ENCODE data around the gene R3HDML. TPM values are rescaled to one million over a fixed set of nuclear protein-coding genes. Genes with fewer than 3 reads are reported as not detected.

Gene R3HDML
- total and polyA plus RNA-seq, 2 of the 13 experiments (the other 11 are each of a cell fraction or from before 2014, with no cell fraction given): not detected

GRCh38 chr20:44288252-44288651 lies 48.6 kb upstream of the R3HDML start (continued):
- TF ChIP-seq, protein P1, sequence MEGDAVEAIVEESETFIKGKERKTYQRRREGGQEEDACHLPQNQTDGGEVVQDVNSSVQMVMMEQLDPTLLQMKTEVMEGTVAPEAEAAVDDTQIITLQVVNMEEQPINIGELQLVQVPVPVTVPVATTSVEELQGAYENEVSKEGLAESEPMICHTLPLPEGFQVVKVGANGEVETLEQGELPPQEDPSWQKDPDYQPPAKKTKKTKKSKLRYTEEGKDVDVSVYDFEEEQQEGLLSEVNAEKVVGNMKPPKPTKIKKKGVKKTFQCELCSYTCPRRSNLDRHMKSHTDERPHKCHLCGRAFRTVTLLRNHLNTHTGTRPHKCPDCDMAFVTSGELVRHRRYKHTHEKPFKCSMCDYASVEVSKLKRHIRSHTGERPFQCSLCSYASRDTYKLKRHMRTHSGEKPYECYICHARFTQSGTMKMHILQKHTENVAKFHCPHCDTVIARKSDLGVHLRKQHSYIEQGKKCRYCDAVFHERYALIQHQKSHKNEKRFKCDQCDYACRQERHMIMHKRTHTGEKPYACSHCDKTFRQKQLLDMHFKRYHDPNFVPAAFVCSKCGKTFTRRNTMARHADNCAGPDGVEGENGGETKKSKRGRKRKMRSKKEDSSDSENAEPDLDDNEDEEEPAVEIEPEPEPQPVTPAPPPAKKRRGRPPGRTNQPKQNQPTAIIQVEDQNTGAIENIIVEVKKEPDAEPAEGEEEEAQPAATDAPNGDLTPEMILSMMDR (CRISPR knock-in tag; IDR thresholded peaks at IDR 0.05): peak; percentile 34

GRCh38 chr20:44291754-44292153 lies 45.1 kb upstream of the R3HDML start:
- Histone ChIP-seq H4K20me1 (ENCODE audit: insufficient read depth, low read length) (no peaks in the 10 kb centered on the region), H3K27me3 (ENCODE audit: control insufficient read depth in 1 of 2, insufficient read depth in 2 of 2, low read length in 2 of 2) (no peaks in the 10 kb centered on the region), H3K36me3 (replicated peaks in 1 of 2; ENCODE audit: control insufficient read depth in 1 of 2, insufficient read depth in 2 of 2, low read length in 2 of 2) (no peaks in the 10 kb centered on the region), H3K27ac (ENCODE audit: extremely low read length, insufficient read depth, low read length) (no peak overlapping the region), H2AFZ (ENCODE audit: low read length) (no peak overlapping the region), H3K4me1 (ENCODE audit: insufficient read depth, low read length) (peaks cover 24% of the 10 kb centered on the region), H3K4me2 (ENCODE audit: low read depth, low read length) (no peak overlapping the region), H3K9ac (ENCODE audit: insufficient read depth, low read depth, low read length) (no peak overlapping the region), H3K79me2 (ENCODE audit: insufficient read depth, low read length) (no peaks in the 10 kb centered on the region), H3K4me3 (replicated peaks in 1 of 3; ENCODE audit: insufficient read depth in 1 of 3, low read depth in 2 of 3, low read length in 3 of 3) (no peak overlapping the region), H3K9me3 (ENCODE audit: low read length) (0 out of 2 replicates have a peak, but pooled peaks cover 4% of the 10 kb centered on the region)
- no TSS peak for BruUV-seq (replicated peaks)
- in situ Hi-C loops (cut with HindIII; ENCODE audit: extremely low pct_ligation_motif_present, low pct_unique_long_range_greater_than_20kb) (no loop called here), intact Hi-C loops (cut with micrococcal nuclease; ENCODE audit: unreplicated experiment) (no loop called here)
- POLR2A ChIA-PET: interaction anchor here (1.6 to 3.5 kb wide), 2 partner anchors 8 to 11 kb away, joined by 3 to 11 read pairs; no protein-coding TSS in a partner anchor
- 84% methylated on average over 7 of the region's 7 CpGs for WGBS (ENCODE audit: low lambda C conversion rate)
- CTCF ChIA-PET (ENCODE audit: low intra/inter-chr PET ratio, low total read pairs): no interaction called here
- DNase-seq (ENCODE audit: low spot score) (no peak), ATAC-seq (no peak), FAIRE-seq (no peak)
- TF ChIP-seq ZNF143 (CRISPR knock-in tag; IDR thresholded peaks at IDR 0.05) (peak; percentile 81), THAP11 (CRISPR knock-in tag; IDR thresholded peaks at IDR 0.05) (peak; percentile 85), NFYB (CRISPR knock-in tag; IDR thresholded peaks at IDR 0.05) (no peak)

DNA sequence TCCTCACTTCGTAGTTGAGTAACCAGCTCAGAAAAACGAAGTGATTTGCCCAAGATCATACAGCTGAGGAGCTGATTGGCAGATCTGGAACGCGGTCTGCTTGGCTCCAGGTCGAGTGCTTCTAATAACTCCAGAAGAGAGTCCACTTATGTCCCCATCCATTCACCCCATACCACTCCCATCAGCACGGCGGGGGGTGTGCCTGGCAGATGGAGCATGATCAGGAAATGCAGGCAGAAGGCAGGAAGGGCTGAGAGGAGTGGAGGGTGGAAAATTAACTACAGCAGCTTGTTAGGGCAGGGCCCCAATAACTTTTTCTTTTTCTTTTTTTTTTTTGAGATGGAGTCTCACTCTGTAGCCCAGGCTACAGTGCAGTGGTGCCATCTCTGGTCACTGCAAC lies 40.8 kb upstream of the R3HDML start:
- FAIRE-seq (no peak), DNase-seq (ENCODE audit: low spot score) (no peak), ATAC-seq (no peak)
- BruUV-seq (replicated peaks): no TSS peak
- Histone ChIP-seq H3K27ac (ENCODE audit: extremely low read length, insufficient read depth, low read length) (no peak overlapping the region), H3K4me2 (ENCODE audit: low read depth, low read length) (no peak overlapping the region), H3K79me2 (ENCODE audit: insufficient read depth, low read length) (no peaks in the 10 kb centered on the region), H3K9ac (ENCODE audit: insufficient read depth, low read depth, low read length) (no peak overlapping the region), H2AFZ (ENCODE audit: low read length) (no peak overlapping the region), H3K9me3 (ENCODE audit: low read length) (no peaks in the 10 kb centered on the region), H3K27me3 (ENCODE audit: control insufficient read depth in 1 of 2, insufficient read depth in 2 of 2, low read length in 2 of 2) (no peaks in the 10 kb centered on the region), H3K4me3 (replicated peaks in 1 of 3; ENCODE audit: insufficient read depth in 1 of 3, low read depth in 2 of 3, low read length in 3 of 3) (no peak overlapping the region), H4K20me1 (ENCODE audit: insufficient read depth, low read length) (no peaks in the 10 kb centered on the region), H3K36me3 (replicated peaks in 1 of 2; ENCODE audit: control insufficient read depth in 1 of 2, insufficient read depth in 2 of 2, low read length in 2 of 2) (no peaks in the 10 kb centered on the region), H3K4me1 (ENCODE audit: insufficient read depth, low read length) (peaks cover 2% of the 10 kb centered on the region)
- TF ChIP-seq SRSF9 (IDR thresholded peaks at IDR 0.05; ENCODE audit: borderline replicate concordance, insufficient read depth, low read depth, low read length, poor library complexity, severe bottlenecking): no peak
- TF ChIP-seq ZNF350 (CRISPR knock-in tag; IDR thresholded peaks at IDR 0.05; ENCODE audit: borderline replicate concordance, low read depth): no peak
- TF ChIP-seq ZNF335 (CRISPR knock-in tag; IDR thresholded peaks at IDR 0.05): no peak
- no peak for TF ChIP-seq JUNB (CRISPR knock-in tag; IDR thresholded peaks at IDR 0.05; ENCODE audit: borderline replicate concordance)
- no peak for TF ChIP-seq ZNF282 (IDR thresholded peaks at IDR 0.05; ENCODE audit: partially characterized antibody)
- no peak for TF ChIP-seq STAT5B (CRISPR knock-in tag; IDR thresholded peaks at IDR 0.05)
- no peak for TF ChIP-seq GMEB2 (CRISPR knock-in tag; IDR thresholded peaks at IDR 0.05; ENCODE audit: low read depth)
- no peak for TF ChIP-seq ZBTB3 (CRISPR knock-in tag; IDR thresholded peaks at IDR 0.05; ENCODE audit: borderline replicate concordance, low read depth)
- TF ChIP-seq DBP (CRISPR knock-in tag; IDR thresholded peaks at IDR 0.05; ENCODE audit: not compliant biosample characterization): no peak
- 84% methylated on average over 7 of the region's 7 CpGs for WGBS (ENCODE audit: low lambda C conversion rate)
- POLR2A ChIA-PET: no interaction called here
- CTCF ChIA-PET (ENCODE audit: low intra/inter-chr PET ratio, low total read pairs): no interaction called here
- in situ Hi-C loops (cut with HindIII; ENCODE audit: extremely low pct_ligation_motif_present, low pct_unique_long_range_greater_than_20kb) (no loop called here), intact Hi-C loops (cut with micrococcal nuclease; ENCODE audit: unreplicated experiment) (no loop called here)

Measured in HepG2 (cell line).